ENCODE data around the gene DDX24. TPM values are rescaled to one million over a fixed set of nuclear protein-coding genes. Genes with fewer than 3 reads are reported as not detected.

The DDX24 gene
- total and polyA plus RNA-seq, 2 experiments from 2014 or later, result 127 to 145 TPM

DNA sequence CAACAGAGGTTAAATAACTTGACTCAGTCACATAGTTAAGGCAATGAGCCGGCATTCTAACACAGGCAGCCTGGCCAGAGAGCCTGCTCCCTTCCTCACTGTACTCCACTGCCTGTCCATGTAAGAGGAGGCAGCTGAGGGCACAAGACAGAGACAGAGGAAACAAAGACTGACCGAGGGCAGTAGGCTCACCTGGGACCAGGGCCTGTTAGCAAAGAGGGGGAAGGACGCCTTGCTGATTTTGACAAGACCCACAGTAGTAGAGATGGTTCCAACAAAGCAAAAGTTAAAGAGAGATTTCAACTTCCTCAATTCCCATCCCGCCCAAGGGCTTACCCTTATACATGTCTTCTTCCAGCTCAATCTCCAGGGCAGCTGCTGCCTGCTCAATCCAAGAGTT, 28.3 kb downstream of the DDX24 start:
- no peaks in the 10 kb centered on the region for H3K9me3 ChIP-seq (ENCODE audit: low read depth)
- no peaks in the 10 kb centered on the region for H3K4me1 ChIP-seq (ENCODE audit: insufficient read depth)
- no peak overlapping the region for H3K4me2 ChIP-seq
- H4K20me1 ChIP-seq (ENCODE audit: insufficient read depth, poor library complexity, severe bottlenecking), result no peaks in the 10 kb centered on the region
- TF ChIP-seq EZH2phosphoT487 (IDR thresholded peaks at IDR 0.05; ENCODE audit: low read depth, severe bottlenecking, unreplicated experiment), result no peak
- TF ChIP-seq, protein P1, sequence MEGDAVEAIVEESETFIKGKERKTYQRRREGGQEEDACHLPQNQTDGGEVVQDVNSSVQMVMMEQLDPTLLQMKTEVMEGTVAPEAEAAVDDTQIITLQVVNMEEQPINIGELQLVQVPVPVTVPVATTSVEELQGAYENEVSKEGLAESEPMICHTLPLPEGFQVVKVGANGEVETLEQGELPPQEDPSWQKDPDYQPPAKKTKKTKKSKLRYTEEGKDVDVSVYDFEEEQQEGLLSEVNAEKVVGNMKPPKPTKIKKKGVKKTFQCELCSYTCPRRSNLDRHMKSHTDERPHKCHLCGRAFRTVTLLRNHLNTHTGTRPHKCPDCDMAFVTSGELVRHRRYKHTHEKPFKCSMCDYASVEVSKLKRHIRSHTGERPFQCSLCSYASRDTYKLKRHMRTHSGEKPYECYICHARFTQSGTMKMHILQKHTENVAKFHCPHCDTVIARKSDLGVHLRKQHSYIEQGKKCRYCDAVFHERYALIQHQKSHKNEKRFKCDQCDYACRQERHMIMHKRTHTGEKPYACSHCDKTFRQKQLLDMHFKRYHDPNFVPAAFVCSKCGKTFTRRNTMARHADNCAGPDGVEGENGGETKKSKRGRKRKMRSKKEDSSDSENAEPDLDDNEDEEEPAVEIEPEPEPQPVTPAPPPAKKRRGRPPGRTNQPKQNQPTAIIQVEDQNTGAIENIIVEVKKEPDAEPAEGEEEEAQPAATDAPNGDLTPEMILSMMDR (IDR thresholded peaks at IDR 0.05; ENCODE audit: poor library complexity), result no peak
- TF ChIP-seq EZH2 (IDR thresholded peaks at IDR 0.05; ENCODE audit: borderline replicate concordance), result no peak
- peaks cover 1% of the 10 kb centered on the region for H3K79me2 ChIP-seq
- no peak overlapping the region for H3K4me3 ChIP-seq
- H2AFZ ChIP-seq, result no peak overlapping the region
- H3K36me3 ChIP-seq (replicated peaks; ENCODE audit: insufficient read depth, low read depth), result no peaks in the 10 kb centered on the region
- H3K27me3 ChIP-seq, result no peaks in the 10 kb centered on the region
- no peak overlapping the region for H3K27ac ChIP-seq
- no peaks in the 10 kb centered on the region for H3K9me2 ChIP-seq (replicated peaks; ENCODE audit: insufficient read depth)
- no peak for DNase-seq (ENCODE audit: low spot score)
- 94% methylated on average over 4 of the region's 4 CpGs for WGBS (ENCODE audit: low lambda C conversion rate, missing lambda C conversion rate)

DNA sequence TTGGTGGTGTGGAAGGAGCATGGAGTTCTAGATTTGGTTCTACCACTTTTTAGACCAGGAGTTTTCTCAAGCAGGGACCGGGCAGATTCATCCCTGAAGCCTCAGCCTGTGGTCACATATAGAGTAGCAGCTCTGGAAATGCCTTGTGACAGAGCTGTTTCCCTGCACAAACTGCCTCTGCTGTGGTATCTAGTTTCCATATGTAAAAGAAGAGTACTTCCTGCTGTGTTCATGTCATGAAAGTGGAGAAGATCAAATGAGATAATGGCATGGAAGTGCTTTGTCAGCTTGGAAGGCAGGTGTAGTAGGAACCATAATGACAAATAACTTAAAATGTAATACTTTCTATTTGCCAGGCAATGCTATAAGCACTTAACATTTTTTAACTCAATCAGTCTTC, 28.8 kb downstream of the DDX24 start:
- no peaks in the 10 kb centered on the region for H3K27me3 ChIP-seq
- H3K27ac ChIP-seq, result no peak overlapping the region
- H3K4me1 ChIP-seq (ENCODE audit: insufficient read depth), result no peaks in the 10 kb centered on the region
- H3K79me2 ChIP-seq, result no peaks in the 10 kb centered on the region
- H3K4me3 ChIP-seq, result no peak overlapping the region
- H3K9me2 ChIP-seq (replicated peaks; ENCODE audit: insufficient read depth), result no peaks in the 10 kb centered on the region
- H4K20me1 ChIP-seq (ENCODE audit: insufficient read depth, poor library complexity, severe bottlenecking), result no peaks in the 10 kb centered on the region
- no peak overlapping the region for H3K4me2 ChIP-seq
- no peak for TF ChIP-seq EZH2phosphoT487 (IDR thresholded peaks at IDR 0.05; ENCODE audit: low read depth, severe bottlenecking, unreplicated experiment)
- TF ChIP-seq, protein P1 (IDR thresholded peaks at IDR 0.05; ENCODE audit: poor library complexity), result no peak
- no peak for DNase-seq (ENCODE audit: low spot score)
- H3K9me3 ChIP-seq (ENCODE audit: low read depth), result no peaks in the 10 kb centered on the region
- no peaks in the 10 kb centered on the region for H3K36me3 ChIP-seq (replicated peaks; ENCODE audit: insufficient read depth, low read depth)
- 94% methylated on average over 1 of the region's 1 CpG for WGBS (ENCODE audit: low lambda C conversion rate, missing lambda C conversion rate)
- H2AFZ ChIP-seq, result no peak overlapping the region

DNA sequence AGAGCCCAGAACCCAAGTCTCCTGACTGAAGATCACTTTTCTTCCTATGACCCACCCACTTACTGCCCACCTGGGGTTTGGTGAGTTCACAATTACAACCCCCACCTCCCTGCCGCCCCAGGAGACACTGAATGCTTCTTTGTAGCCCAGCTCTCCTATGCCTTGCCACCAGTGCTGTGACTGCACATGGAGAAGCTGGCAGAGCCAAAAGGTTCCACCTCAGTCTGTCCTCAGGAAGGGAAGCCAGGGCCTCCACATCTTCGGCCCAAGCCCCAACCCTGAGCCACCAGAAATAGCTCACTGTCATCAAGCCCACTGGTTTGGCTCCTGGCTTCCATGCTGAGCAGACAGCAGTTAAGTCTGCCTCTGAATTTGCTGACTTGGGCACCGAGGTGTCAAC, 29.2 kb downstream of the DDX24 start:
- no peak for TF ChIP-seq EZH2 (IDR thresholded peaks at IDR 0.05; ENCODE audit: borderline replicate concordance)
- WGBS (ENCODE audit: low lambda C conversion rate, missing lambda C conversion rate), result 87% methylated on average over 3 of the region's 3 CpGs
- Histone ChIP-seq H4K20me1 (ENCODE audit: insufficient read depth, poor library complexity, severe bottlenecking) (no peaks in the 10 kb centered on the region), H3K27ac (no peak overlapping the region), H3K9me3 (ENCODE audit: low read depth) (no peaks in the 10 kb centered on the region), H3K27me3 (no peaks in the 10 kb centered on the region), H3K4me3 (no peak overlapping the region), H3K9me2 (replicated peaks; ENCODE audit: insufficient read depth) (no peaks in the 10 kb centered on the region), H3K4me2 (no peak overlapping the region), H2AFZ (no peak overlapping the region), H3K79me2 (no peaks in the 10 kb centered on the region), H3K36me3 (replicated peaks; ENCODE audit: insufficient read depth, low read depth) (no peaks in the 10 kb centered on the region), H3K4me1 (ENCODE audit: insufficient read depth) (no peaks in the 10 kb centered on the region)
- DNase-seq (ENCODE audit: low spot score), result no peak

DNA sequence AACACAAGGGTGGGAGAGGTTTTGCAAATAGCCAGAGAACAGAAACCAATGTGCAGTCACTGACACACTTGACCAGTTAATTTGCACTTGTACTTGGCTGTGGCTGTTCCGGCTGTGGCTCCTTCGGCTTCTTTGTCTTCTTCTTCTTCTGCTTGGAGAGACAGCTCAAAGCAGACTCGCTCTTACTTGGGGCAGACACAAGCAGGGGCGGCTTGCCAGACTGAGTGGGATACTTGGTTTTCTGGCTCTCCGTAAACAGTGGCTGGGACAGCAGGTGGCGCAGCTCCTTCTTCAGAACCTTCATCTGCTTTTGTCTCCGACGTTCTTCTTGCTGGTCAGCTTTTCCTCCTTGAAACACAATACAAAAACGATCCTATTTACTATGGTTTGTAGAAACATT, 29.9 kb downstream of the DDX24 start:
- TF ChIP-seq, protein P1 (IDR thresholded peaks at IDR 0.05; ENCODE audit: poor library complexity), result peak; percentile 52
- no peak for TF ChIP-seq EZH2phosphoT487 (IDR thresholded peaks at IDR 0.05; ENCODE audit: low read depth, severe bottlenecking, unreplicated experiment)
- no peak for TF ChIP-seq EZH2 (IDR thresholded peaks at IDR 0.05; ENCODE audit: borderline replicate concordance)
- 68% methylated on average over 9 of the region's 9 CpGs for WGBS (ENCODE audit: low lambda C conversion rate, missing lambda C conversion rate)
- Histone ChIP-seq H3K36me3 (replicated peaks; ENCODE audit: insufficient read depth, low read depth) (no peaks in the 10 kb centered on the region), H3K27me3 (no peaks in the 10 kb centered on the region), H3K9me3 (ENCODE audit: low read depth) (no peaks in the 10 kb centered on the region), H3K79me2 (no peaks in the 10 kb centered on the region), H2AFZ (no peak overlapping the region), H4K20me1 (ENCODE audit: insufficient read depth, poor library complexity, severe bottlenecking) (no peaks in the 10 kb centered on the region), H3K27ac (no peak overlapping the region), H3K4me1 (ENCODE audit: insufficient read depth) (no peaks in the 10 kb centered on the region), H3K4me2 (no peak overlapping the region), H3K9me2 (replicated peaks; ENCODE audit: insufficient read depth) (no peaks in the 10 kb centered on the region), H3K4me3 (no peak overlapping the region)
- DNase-seq (ENCODE audit: low spot score), result peak; percentile 53
